Neural cell (in vitro differentiated cells): ENCODE data around the gene COX7A2. TPM values are rescaled to one million over a fixed set of nuclear protein-coding genes. Genes with fewer than 3 reads are reported as not detected.

Source experiments
- H2AFZ ChIP-seq: fragments of 200-600, 300-800 bp; sonication (generic), shearing (Covaris generic); 2 replicates; pipeline ENCODE4 v1.6.0; 2014; ENCODE audit warnings: low read depth, mild to moderate bottlenecking, antibody characterized with exemption, low read length, moderate library complexity
- H3F3A ChIP-seq: fragments of 200-600 bp; shearing (Covaris generic); 2 replicates; pipeline ENCODE4 v1.6.1; 2016; ENCODE audit warnings: mild to moderate bottlenecking, moderate library complexity, mixed read lengths, antibody characterized with exemption, low read length; ENCODE audit not compliant: insufficient read depth, poor library complexity, severe bottlenecking
- H3K27ac ChIP-seq: fragments of 200-600, 300-800 bp; sonication (generic), shearing (Covaris generic); 2 replicates; pipeline ENCODE4 v1.5.1; 2014; ENCODE audit warnings: mild to moderate bottlenecking, low read length, moderate library complexity
- H3K27me3 ChIP-seq: fragments of 300-800, 200-600 bp; sonication (generic), shearing (Covaris generic); 2 replicates; pipeline ENCODE4 v1.6.0; 2014; ENCODE audit warnings: mild to moderate bottlenecking, low read depth, low read length, moderate library complexity; ENCODE audit not compliant: insufficient read depth
- H3K36me3 ChIP-seq: fragments of 300-800, 200-600 bp; sonication (generic), shearing (Covaris generic); 2 replicates; pipeline ENCODE4 v1.5.1; 2014; ENCODE audit warnings: mild to moderate bottlenecking, antibody characterized with exemption, low read length, moderate library complexity; ENCODE audit not compliant: insufficient read depth
- H3K4me2 ChIP-seq: fragments of 300-800, 200-600 bp; sonication (generic), shearing (Covaris generic); 2 replicates; pipeline ENCODE4 v1.6.0; 2014; ENCODE audit warnings: mild to moderate bottlenecking, low read length
- H3K4me3 ChIP-seq: fragments of 300-800, 200-600 bp; sonication (generic), shearing (Covaris generic); 2 replicates; pipeline ENCODE4 v1.5.1; 2014; ENCODE audit warnings: mild to moderate bottlenecking, low read length, moderate library complexity
- H3K79me2 ChIP-seq: fragments of 200-600 bp; shearing (Covaris generic); replicated peaks from 2 replicates; pipeline ENCODE4 v1.6.0; 2014; ENCODE audit warnings: mild to moderate bottlenecking, low read length, moderate library complexity; ENCODE audit not compliant: insufficient read depth
- H3K9ac ChIP-seq: fragments of 300-800, 200-600 bp; sonication (generic), shearing (Covaris generic); 2 replicates; pipeline ENCODE4 v1.6.1; 2016; ENCODE audit warnings: mild to moderate bottlenecking, low read length, mixed read lengths
- H3K9me2 ChIP-seq: fragments of 200-600 bp; shearing (Covaris generic); 2 replicates; pipeline ENCODE4 v1.6.1; 2016; ENCODE audit warnings: mild to moderate bottlenecking, low read length, mixed read lengths; ENCODE audit not compliant: insufficient read depth
- H3K9me3 ChIP-seq: fragments of 200-600, 300-800 bp; sonication (generic), shearing (Covaris generic); 2 replicates; pipeline ENCODE4 v1.6.1; 2016; ENCODE audit warnings: mild to moderate bottlenecking, mixed run types, low read length, moderate library complexity, mixed read lengths
- H4K20me1 ChIP-seq: fragments of 200-600 bp; shearing (Covaris generic); 2 replicates; pipeline ENCODE4 v1.6.1; 2016; ENCODE audit warnings: mild to moderate bottlenecking, mixed run types; ENCODE audit not compliant: insufficient read depth
- CTCF ChIP-seq: fragments of 450-650 bp; IDR thresholded peaks from 2 replicates; pipeline ENCODE4 v1.5.1; 2014; ENCODE audit warnings: antibody characterized with exemption, mild to moderate bottlenecking, moderate library complexity; ENCODE audit not compliant: poor library complexity, severe bottlenecking
- EP300 ChIP-seq: fragments of 450-650 bp; conservative IDR thresholded peaks from 2 replicates; pipeline ENCODE4 v1.6.1; 2014; ENCODE audit warnings: antibody characterized with exemption, mild to moderate bottlenecking, moderate library complexity; ENCODE audit not compliant: poor library complexity, severe bottlenecking
- EZH2 ChIP-seq: fragments of 200-600, 300-800 bp; shearing (Covaris generic), sonication (generic); IDR thresholded peaks from 2 replicates; pipeline ENCODE4 v1.6.1; 2014; ENCODE audit warnings: antibody characterized with exemption, low read length, borderline replicate concordance, mild to moderate bottlenecking; ENCODE audit not compliant: insufficient read depth, poor library complexity, severe bottlenecking
- MXI1 ChIP-seq: fragments of 450-650 bp; conservative IDR thresholded peaks from 2 replicates; pipeline ENCODE4 v1.6.1; 2014; ENCODE audit warnings: antibody characterized with exemption, mild to moderate bottlenecking; ENCODE audit not compliant: poor library complexity, severe bottlenecking
- POLR2AphosphoS5 ChIP-seq: IDR thresholded peaks from 2 replicates; pipeline ENCODE4 v1.6.1; 2012
- RAD21 ChIP-seq: fragments of 450-650 bp; conservative IDR thresholded peaks from 2 replicates; pipeline ENCODE4 v1.6.1; 2014; ENCODE audit warnings: antibody characterized with exemption, mild to moderate bottlenecking, moderate library complexity
- REST ChIP-seq: IDR thresholded peaks from 2 replicates; pipeline ENCODE4 v1.6.1; 2012; ENCODE audit warnings: borderline replicate concordance
- SMC3 ChIP-seq: fragments of 450-650 bp; conservative IDR thresholded peaks from 2 replicates; pipeline ENCODE4 v1.6.1; 2014; ENCODE audit warnings: antibody characterized with exemption, mild to moderate bottlenecking, moderate library complexity; ENCODE audit not compliant: poor library complexity
- TAF1 ChIP-seq: IDR thresholded peaks from 2 replicates; pipeline ENCODE4 v1.6.1; 2012; ENCODE audit warnings: low read depth
- polyA plus RNA-seq: library from polyadenylated mRNA; depleted of rRNA; stranded (reverse); fragments of >200 nt; gene quantifications from 2 replicates; pipeline ENCODE4 v1.2.3, GENCODE V29; 2014

The COX7A2 gene
- polyA plus RNA-seq, 1 donor from 2014 or later, result 2,909 TPM

- TF ChIP-seq EZH2, result no peak
- TF ChIP-seq RAD21, result no peak
Observed at GRCh38 chr6:75217193-75217592, 26.4 kb downstream of the COX7A2 start (continued).

- H3K9me3 ChIP-seq, result no peaks in the 10 kb centered on the region
- H3K27ac ChIP-seq, result no peak overlapping the region
- no peaks in the 10 kb centered on the region for H3K79me2 ChIP-seq
- H3K4me3 ChIP-seq, result no peak overlapping the region
- H2AFZ ChIP-seq, result no peak overlapping the region
- H3K27me3 ChIP-seq, result no peaks in the 10 kb centered on the region
- H3K9me2 ChIP-seq, result no peaks in the 10 kb centered on the region
- H3K36me3 ChIP-seq, result no peaks in the 10 kb centered on the region
- TF ChIP-seq REST, result no peak
- TF ChIP-seq SMC3, result no peak
- TF ChIP-seq TAF1, result no peak
- TF ChIP-seq EP300, result no peak
- TF ChIP-seq POLR2AphosphoS5, result no peak
- no peak for TF ChIP-seq CTCF
- no peak for TF ChIP-seq MXI1
- no peak for TF ChIP-seq EZH2
- no peak for TF ChIP-seq RAD21
- no peaks in the 10 kb centered on the region for H3F3A ChIP-seq
- H3K9ac ChIP-seq, result no peak overlapping the region
- H3K4me2 ChIP-seq, result no peak overlapping the region
- no peaks in the 10 kb centered on the region for H4K20me1 ChIP-seq
Observed at GRCh38 chr6:75215291-75215690, 28.3 kb downstream of the COX7A2 start.

GRCh38 chr6:75213732-75214131 lies 29.9 kb downstream of the COX7A2 start:
- Histone ChIP-seq H3K4me2 (no peak overlapping the region), H3K27ac (no peak overlapping the region), H2AFZ (no peak overlapping the region), H4K20me1 (no peaks in the 10 kb centered on the region), H3K36me3 (no peaks in the 10 kb centered on the region), H3K79me2 (no peaks in the 10 kb centered on the region), H3K9ac (no peak overlapping the region), H3K9me3 (no peaks in the 10 kb centered on the region), H3K27me3 (peaks cover 12% of the 10 kb centered on the region), H3K9me2 (no peaks in the 10 kb centered on the region), H3F3A (no peaks in the 10 kb centered on the region), H3K4me3 (no peak overlapping the region)
- TF ChIP-seq SMC3 (no peak), RAD21 (no peak), TAF1 (no peak), REST (no peak), EP300 (no peak)
